Endodermal cell (in vitro differentiated cells): Measurements from ENCODE around the gene SEZ6L. TPM values are rescaled to one million over a fixed set of nuclear protein-coding genes. Genes with fewer than 3 reads are reported as not detected.

Experiments
- DNase-seq: peaks from one replicate; pipeline ENCODE4 v3.0.0-alpha.2; 2017
- H3K27ac ChIP-seq: 2 replicates; pipeline ENCODE4 v1.5.1; 2013; ENCODE audit warnings: mild to moderate bottlenecking, low read depth, low read length, moderate library complexity
- H3K27me3 ChIP-seq: 2 replicates; pipeline ENCODE4 v1.6.1; 2013; ENCODE audit warnings: mild to moderate bottlenecking, low read length, moderate library complexity; ENCODE audit not compliant: insufficient read depth, control insufficient read depth, poor library complexity, severe bottlenecking
- H3K36me3 ChIP-seq: 2 replicates; pipeline ENCODE4 v1.7.0; 2013; ENCODE audit warnings: mild to moderate bottlenecking, low read length, moderate library complexity; ENCODE audit not compliant: control insufficient read depth, insufficient read depth
- H3K4me1 ChIP-seq: one replicate; pipeline ENCODE4 v1.7.0; 2013; ENCODE audit warnings: low read length; ENCODE audit not compliant: control insufficient read depth, insufficient read depth
- H3K4me3 ChIP-seq: 2 replicates; pipeline ENCODE4 v1.5.1; 2013; ENCODE audit warnings: mild to moderate bottlenecking, low read length, moderate library complexity
- H3K9ac ChIP-seq: 2 replicates; pipeline ENCODE4 v1.6.1; 2013; ENCODE audit warnings: mild to moderate bottlenecking, low read length, moderate library complexity; ENCODE audit not compliant: poor library complexity, severe bottlenecking; ENCODE audit errors: extremely low read depth
- H3K9me3 ChIP-seq: 2 replicates; pipeline ENCODE4 v1.6.1; 2013; ENCODE audit warnings: mild to moderate bottlenecking, low read length, moderate library complexity; ENCODE audit not compliant: control insufficient read depth
- H3K27ac Mint-ChIP-seq: 2 replicates; pipeline ENCODE4 v1.8.0; 2020; ENCODE audit warnings: mixed read lengths
- H3K27me3 Mint-ChIP-seq: 2 replicates; pipeline ENCODE4 v1.8.0; 2021; ENCODE audit warnings: mild to moderate bottlenecking, mixed read lengths; ENCODE audit not compliant: insufficient read depth
- H3K36me3 Mint-ChIP-seq: 2 replicates; pipeline ENCODE4 v1.8.0; 2020; ENCODE audit warnings: low read depth, mixed read lengths
- H3K4me1 Mint-ChIP-seq: 2 replicates; pipeline ENCODE4 v1.8.0; 2020; ENCODE audit warnings: mixed read lengths
- H3K4me3 Mint-ChIP-seq: 2 replicates; pipeline ENCODE4 v1.8.0; 2020; ENCODE audit warnings: mild to moderate bottlenecking, moderate library complexity, mixed read lengths
- H3K9me3 Mint-ChIP-seq: 2 replicates; pipeline ENCODE4 v1.8.0; 2020; ENCODE audit warnings: mild to moderate bottlenecking, mixed read lengths
- WGBS, 2 experiments: methylation state at CpG; one replicate each; pipeline versions ENCODE4 v1.1.5 to v1.1.7; 2013; ENCODE audit warnings: missing lambda C conversion rate in 2 of 2, mixed read lengths in 1 of 2; ENCODE audit not compliant: insufficient coverage in 1 of 2, insufficient read length in 1 of 2; 5-methylcytosine and 5-hydroxymethylcytosine counted together
- total RNA-seq, 2 donors: library from RNA; stranded (reverse); fragmentation: NEBNext Ultra II Directional in 1 of 2; extraction: Animal tissue kit (Norgen Biotek cat#: 25700) in 1 of 2; gene quantifications; 2 replicates in 1 of 2; 3 replicates in 1 of 2; pipeline ENCODE4 v1.2.1, GENCODE V29; 2021
- TF ChIP-seq, protein P1 (sequence below): fragments of 200-600 bp; sonication (generic); conservative IDR thresholded peaks from 2 replicates; pipeline ENCODE4 v1.5.0; 2021; ENCODE audit warnings: antibody characterized with exemption, mild to moderate bottlenecking

The SEZ6L gene
- total RNA-seq, 2 donors from 2014 or later = 32.1 to 39.4 TPM

DNA sequence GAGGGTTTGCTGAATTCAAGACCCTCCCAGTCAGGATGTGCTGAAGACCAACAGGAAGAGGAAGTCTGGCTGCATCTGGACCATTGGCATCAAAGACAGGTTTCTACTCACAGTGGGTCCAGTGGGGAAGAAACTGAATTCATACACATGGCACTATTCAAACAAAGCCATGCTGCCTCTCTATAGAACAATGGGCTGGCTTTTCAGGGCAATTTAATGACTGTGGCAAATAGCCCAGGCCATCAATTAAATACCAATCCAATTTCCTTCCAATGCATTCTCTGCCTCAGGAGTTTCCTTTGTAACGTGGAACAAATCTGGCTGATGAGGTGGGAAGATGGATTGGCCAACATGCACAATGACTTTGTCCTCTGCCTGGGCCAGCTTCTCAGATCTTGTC lies 98.6 kb downstream of the SEZ6L start:
- Histone ChIP-seq H3K27me3 (peaks cover 19% of the 10 kb centered on the region), H3K9me3 (no peaks in the 10 kb centered on the region), H3K27ac (no peak overlapping the region), H3K4me3 (no peak overlapping the region), H3K36me3 (no peaks in the 10 kb centered on the region), H3K9ac (no peak overlapping the region), H3K4me1 (no peaks in the 10 kb centered on the region)
- H3K4me3 Mint-ChIP-seq = no peak overlapping the region
- TF ChIP-seq, protein P1, sequence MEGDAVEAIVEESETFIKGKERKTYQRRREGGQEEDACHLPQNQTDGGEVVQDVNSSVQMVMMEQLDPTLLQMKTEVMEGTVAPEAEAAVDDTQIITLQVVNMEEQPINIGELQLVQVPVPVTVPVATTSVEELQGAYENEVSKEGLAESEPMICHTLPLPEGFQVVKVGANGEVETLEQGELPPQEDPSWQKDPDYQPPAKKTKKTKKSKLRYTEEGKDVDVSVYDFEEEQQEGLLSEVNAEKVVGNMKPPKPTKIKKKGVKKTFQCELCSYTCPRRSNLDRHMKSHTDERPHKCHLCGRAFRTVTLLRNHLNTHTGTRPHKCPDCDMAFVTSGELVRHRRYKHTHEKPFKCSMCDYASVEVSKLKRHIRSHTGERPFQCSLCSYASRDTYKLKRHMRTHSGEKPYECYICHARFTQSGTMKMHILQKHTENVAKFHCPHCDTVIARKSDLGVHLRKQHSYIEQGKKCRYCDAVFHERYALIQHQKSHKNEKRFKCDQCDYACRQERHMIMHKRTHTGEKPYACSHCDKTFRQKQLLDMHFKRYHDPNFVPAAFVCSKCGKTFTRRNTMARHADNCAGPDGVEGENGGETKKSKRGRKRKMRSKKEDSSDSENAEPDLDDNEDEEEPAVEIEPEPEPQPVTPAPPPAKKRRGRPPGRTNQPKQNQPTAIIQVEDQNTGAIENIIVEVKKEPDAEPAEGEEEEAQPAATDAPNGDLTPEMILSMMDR = no peak
- 79% methylated on average over 1 of the region's 1 CpG; no CpG with 5 or more reads in 1 of the 2 experiments for WGBS, 2 experiments
- H3K27ac Mint-ChIP-seq = no peak overlapping the region
- H3K4me1 Mint-ChIP-seq = no peaks in the 10 kb centered on the region
- no peaks in the 10 kb centered on the region for H3K9me3 Mint-ChIP-seq
- no peak for DNase-seq
- H3K36me3 Mint-ChIP-seq = no peaks in the 10 kb centered on the region
- H3K27me3 Mint-ChIP-seq = peaks cover 29% of the 10 kb centered on the region

DNA sequence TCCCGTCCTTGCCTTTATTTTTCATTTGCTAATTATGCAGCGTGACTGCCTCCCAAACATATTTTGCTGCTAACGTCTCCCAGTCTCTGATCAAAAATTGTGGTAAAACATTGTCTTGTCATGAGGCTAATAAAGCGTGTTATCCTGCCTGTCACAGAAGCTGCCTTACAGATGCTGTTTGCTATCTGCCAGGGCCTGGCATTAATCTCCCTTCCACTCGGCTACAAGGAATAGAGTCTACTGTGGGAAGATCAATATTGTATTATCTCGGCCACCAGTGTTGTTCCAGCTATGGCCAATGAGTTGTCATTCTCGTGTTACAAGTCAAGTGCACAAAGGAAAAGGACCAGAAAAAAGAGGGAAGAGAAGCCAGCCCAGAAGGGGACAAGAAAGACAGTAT lies 100.3 kb downstream of the SEZ6L start:
- peaks cover 2% of the 10 kb centered on the region for H3K27me3 ChIP-seq
- 76 to 84% methylated on average over 6 to 7 of the region's 7 CpGs for WGBS, 2 experiments

DNA sequence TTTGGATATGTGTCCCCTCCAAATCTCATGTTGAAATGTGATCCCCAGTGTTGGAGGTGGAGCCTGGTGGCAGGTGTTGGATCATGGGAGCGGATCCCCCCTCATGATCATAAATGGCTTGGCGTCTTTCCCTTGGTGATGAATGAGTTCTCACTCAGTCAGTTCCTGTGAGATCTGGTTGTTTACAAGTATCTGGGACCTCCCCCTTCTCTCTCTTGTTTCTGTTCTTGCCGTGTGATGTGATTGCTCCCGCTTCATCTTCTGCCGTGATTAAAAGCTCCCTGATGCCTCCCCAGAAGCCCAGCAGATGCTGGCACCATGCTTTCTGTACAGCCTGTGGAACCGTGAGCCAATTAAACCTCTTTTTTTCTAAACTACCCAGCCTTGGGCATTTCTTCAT lies 102.2 kb downstream of the SEZ6L start:
- Mint-ChIP-seq H3K27ac (no peak overlapping the region), H3K4me1 (peaks cover 7% of the 10 kb centered on the region), H3K9me3 (no peaks in the 10 kb centered on the region), H3K4me3 (no peak overlapping the region), H3K36me3 (no peaks in the 10 kb centered on the region), H3K27me3 (peaks cover 4% of the 10 kb centered on the region)
- 82 to 90% methylated on average over 5 to 6 of the region's 6 CpGs for WGBS, 2 experiments
- Histone ChIP-seq H3K27ac (no peak overlapping the region), H3K9ac (no peak overlapping the region), H3K9me3 (no peaks in the 10 kb centered on the region), H3K27me3 (no peaks in the 10 kb centered on the region), H3K36me3 (no peaks in the 10 kb centered on the region), H3K4me3 (no peak overlapping the region), H3K4me1 (no peaks in the 10 kb centered on the region)
- no peak for DNase-seq
- TF ChIP-seq, protein P1 = no peak

More for the DNA sequence above, 100.3 kb downstream of the SEZ6L start:
- peaks cover 16% of the 10 kb centered on the region for H3K27me3 Mint-ChIP-seq
- Histone ChIP-seq H3K36me3 (no peaks in the 10 kb centered on the region), H3K4me3 (no peak overlapping the region), H3K4me1 (no peaks in the 10 kb centered on the region), H3K9ac (no peak overlapping the region), H3K27ac (no peak overlapping the region), H3K9me3 (no peaks in the 10 kb centered on the region)
- H3K9me3 Mint-ChIP-seq = no peaks in the 10 kb centered on the region
- no peak for DNase-seq
- TF ChIP-seq, protein P1 = no peak
- H3K4me1 Mint-ChIP-seq = no peaks in the 10 kb centered on the region
- H3K27ac Mint-ChIP-seq = no peak overlapping the region
- no peaks in the 10 kb centered on the region for H3K36me3 Mint-ChIP-seq
- no peak overlapping the region for H3K4me3 Mint-ChIP-seq
